HepG2 (cell line): ENCODE results near the gene PIEZO2. TPM values are rescaled to one million over a fixed set of nuclear protein-coding genes. Genes with fewer than 3 reads are reported as not detected.
A peak's percentile ranks its signal among the peaks of the same experiment; 100 is the strongest.

Experiments
- ATAC-seq: fragments of 200-7000 bp; cut with Tn5 transposase; 3 replicates; pipeline ENCODE4 v1.9.1; 2020; ENCODE audit warnings: mild to moderate bottlenecking, moderate library complexity
- BruUV-seq: library from RNA; stranded (reverse); fragments of 400-500 nt; replicated peaks from 2 replicates; lab custom pipeline; 2021; lab: Mats Ljungman, UMichigan
- CTCF ChIA-PET: fragments of 300-600 bp; formaldehyde crosslinking; extraction: SDS; loops from one replicate; lab custom pipeline; 2021; ENCODE audit warnings: low total read pairs, inconsistent platforms, low intra/inter-chr PET ratio; lab: Yijun Ruan, JAX
- POLR2A ChIA-PET: fragments of 350-600 bp; sonication (Branson Sonifier 250); formaldehyde crosslinking; loops from one replicate; lab custom pipeline; 2020; ENCODE audit warnings: antibody characterized with exemption, inconsistent platforms; lab: Yijun Ruan, JAX
- DNase-seq: peaks from one replicate; pipeline ENCODE4 v3.0.0-alpha.2; 2015; ENCODE audit warnings: low spot score
- FAIRE-seq: peaks from 3 replicates; lab custom pipeline; 2011; peaks lifted over from hg19 to GRCh38; lab: Jason Lieb, UNC
- H2AFZ ChIP-seq: one replicate; pipeline ENCODE4 v1.6.1; 2011; ENCODE audit warnings: low read length, inconsistent platforms
- H3K27ac ChIP-seq: fragments of 300-600 bp; 3 replicates; pipeline ENCODE4 v1.8.0; 2011; ENCODE audit warnings: mixed run types, mild to moderate bottlenecking, mixed read lengths, low read length, inconsistent platforms; ENCODE audit not compliant: insufficient read depth; ENCODE audit errors: extremely low read length
- H3K27me3 ChIP-seq, 2 experiments: fragments of 200-600 bp in 1 of 2; 2 replicates in 1 of 2; 3 replicates in 1 of 2; pipeline versions ENCODE4 v1.6.0 to v1.8.0; 2011; ENCODE audit warnings: low read length in 2 of 2, mild to moderate bottlenecking in 2 of 2, moderate library complexity in 2 of 2, inconsistent platforms in 1 of 2; ENCODE audit not compliant: insufficient read depth in 2 of 2, control insufficient read depth in 1 of 2
- H3K36me3 ChIP-seq, 2 experiments: fragments of 200-600 bp in 1 of 2; replicated peaks in 1 of 2; 2 replicates in 1 of 2; 3 replicates in 1 of 2; pipeline versions ENCODE4 v1.5.1 to v1.8.0; 2011; ENCODE audit warnings: low read length in 2 of 2, inconsistent platforms in 1 of 2; ENCODE audit not compliant: insufficient read depth in 2 of 2, control insufficient read depth in 1 of 2
- H3K4me1 ChIP-seq: 2 replicates; pipeline ENCODE4 v1.5.1; 2012; ENCODE audit warnings: low read length, inconsistent platforms; ENCODE audit not compliant: insufficient read depth
- H3K4me2 ChIP-seq: 2 replicates; pipeline ENCODE4 v1.6.0; 2011; ENCODE audit warnings: low read depth, low read length, inconsistent platforms
- H3K4me3 ChIP-seq, 3 experiments: fragments of 200-600 bp in 1 of 3; sonication (generic), shearing (Covaris generic) in 1 of 3; replicated peaks in 1 of 3; 2 replicates each; pipeline ENCODE4 v1.5.1; 2011 to 2016; ENCODE audit warnings: low read length in 3 of 3, inconsistent platforms in 2 of 3, low read depth in 2 of 3, mild to moderate bottlenecking in 2 of 3, control low read depth in 1 of 3, mixed read lengths in 1 of 3; ENCODE audit not compliant: insufficient read depth in 1 of 3
- H3K79me2 ChIP-seq: one replicate; pipeline ENCODE4 v1.6.1; 2011; ENCODE audit warnings: low read length, inconsistent platforms; ENCODE audit not compliant: insufficient read depth
- H3K9ac ChIP-seq: 2 replicates; pipeline ENCODE4 v1.6.0; 2011; ENCODE audit warnings: mild to moderate bottlenecking, low read depth, low read length, inconsistent platforms; ENCODE audit not compliant: insufficient read depth
- H3K9me3 ChIP-seq: 2 replicates; pipeline ENCODE4 v1.5.1; 2012; ENCODE audit warnings: mild to moderate bottlenecking, low read length
- H4K20me1 ChIP-seq: 2 replicates; pipeline ENCODE4 v1.6.0; 2011; ENCODE audit warnings: inconsistent platforms, mild to moderate bottlenecking, low read length, moderate library complexity; ENCODE audit not compliant: insufficient read depth
- MAFF ChIP-seq: IDR thresholded peaks from 2 replicates; pipeline ENCODE4 v1.6.1; 2011; ENCODE audit warnings: low read depth, low read length, improper control_type of control experiment
- MAFK ChIP-seq, 2 experiments: IDR thresholded peaks in 1 of 2; conservative IDR thresholded peaks in 1 of 2; 2 replicates each; pipeline ENCODE4 v1.6.1; 2011; ENCODE audit warnings: improper control_type of control experiment in 2 of 2, low read length in 2 of 2
- WGBS: methylation state at CpG from one replicate; pipeline ENCODE4 v1.1.6; 2017; ENCODE audit warnings: low lambda C conversion rate; 5-methylcytosine and 5-hydroxymethylcytosine counted together
- in situ Hi-C: cut with HindIII; loops from 2 replicates; pipeline ENCODE4 v1.10.0; 2017; ENCODE audit warnings: low pct_unique_long_range_greater_than_20kb; ENCODE audit not compliant: extremely low pct_ligation_motif_present
- intact Hi-C: fragments of 100-400 bp; cut with micrococcal nuclease; formaldehyde crosslinking; loops from one replicate; pipeline ENCODE4 v1.10.0; 2022; ENCODE audit not compliant: unreplicated experiment
- polyA plus RNA-seq, 8 experiments: library from polyadenylated mRNA; depleted of rRNA in 3 of 8; stranded (reverse) in 7 of 8; unstranded in 1 of 8; fragments of >200 nt; fragmentation: Illumina TruSeq in 4 of 8; extraction: Trizol in 4 of 8; gene quantifications; 2 replicates each; pipeline versions ENCODE4 v1.2.1 to v1.2.3, GENCODE V29; 2011 to 2016; ENCODE audit warnings: low read depth in 4 of 8, missing spikeins in 1 of 8, mixed read lengths in 1 of 8; ENCODE audit not compliant: insufficient read depth in 1 of 8
- total RNA-seq, 5 experiments: library from RNA; depleted of rRNA; stranded (reverse); fragments of >200 nt; fragmentation: Illumina TruSeq; extraction: Trizol; gene quantifications; 2 replicates each; pipeline ENCODE4 v1.2.3, GENCODE V29; 2016; ENCODE audit warnings: low read depth in 1 of 5
- TF ChIP-seq, protein P1 (sequence below): sonication (generic); formaldehyde crosslinking; IDR thresholded peaks from 2 replicates; pipeline ENCODE4 v1.4.0; 2020; ENCODE audit warnings: missing genetic modification reagents, borderline replicate concordance
- TF ChIP-seq, protein P2 (sequence below): sonication (generic); formaldehyde crosslinking; IDR thresholded peaks from 2 replicates; pipeline ENCODE4 v1.4.0; 2020; ENCODE audit warnings: missing genetic modification reagents

PIEZO2 gene
- total and polyA plus RNA-seq, 2 of the 13 experiments (the other 11 are each of a cell fraction or from before 2014, with no cell fraction given) = 15.2 to 27.2 TPM

DNA sequence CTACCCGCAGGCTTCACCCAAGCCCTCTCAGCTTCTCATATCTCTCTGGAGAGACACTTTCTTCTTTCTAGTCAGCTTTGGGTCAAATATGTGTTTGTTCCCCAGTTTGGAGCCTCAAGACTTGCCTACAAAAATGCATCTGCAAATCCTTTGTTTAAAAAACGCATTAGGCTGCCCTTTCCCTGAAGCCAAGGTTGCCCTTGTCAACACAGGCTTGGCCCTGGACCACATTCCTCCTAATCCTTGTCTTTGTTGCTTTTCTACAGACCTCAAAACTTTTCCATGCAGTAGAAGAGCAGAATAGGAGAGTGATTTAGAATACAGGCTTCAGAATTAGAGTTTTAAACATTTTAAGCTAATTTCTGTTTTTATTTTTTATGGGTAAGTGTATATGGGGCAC is 315.7 kb downstream of the PIEZO2 start (continued):
- TF ChIP-seq, protein P1, sequence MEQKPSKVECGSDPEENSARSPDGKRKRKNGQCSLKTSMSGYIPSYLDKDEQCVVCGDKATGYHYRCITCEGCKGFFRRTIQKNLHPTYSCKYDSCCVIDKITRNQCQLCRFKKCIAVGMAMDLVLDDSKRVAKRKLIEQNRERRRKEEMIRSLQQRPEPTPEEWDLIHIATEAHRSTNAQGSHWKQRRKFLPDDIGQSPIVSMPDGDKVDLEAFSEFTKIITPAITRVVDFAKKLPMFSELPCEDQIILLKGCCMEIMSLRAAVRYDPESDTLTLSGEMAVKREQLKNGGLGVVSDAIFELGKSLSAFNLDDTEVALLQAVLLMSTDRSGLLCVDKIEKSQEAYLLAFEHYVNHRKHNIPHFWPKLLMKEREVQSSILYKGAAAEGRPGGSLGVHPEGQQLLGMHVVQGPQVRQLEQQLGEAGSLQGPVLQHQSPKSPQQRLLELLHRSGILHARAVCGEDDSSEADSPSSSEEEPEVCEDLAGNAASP = no peak
- TF ChIP-seq, all 625 proteins: peak for 0

DNA sequence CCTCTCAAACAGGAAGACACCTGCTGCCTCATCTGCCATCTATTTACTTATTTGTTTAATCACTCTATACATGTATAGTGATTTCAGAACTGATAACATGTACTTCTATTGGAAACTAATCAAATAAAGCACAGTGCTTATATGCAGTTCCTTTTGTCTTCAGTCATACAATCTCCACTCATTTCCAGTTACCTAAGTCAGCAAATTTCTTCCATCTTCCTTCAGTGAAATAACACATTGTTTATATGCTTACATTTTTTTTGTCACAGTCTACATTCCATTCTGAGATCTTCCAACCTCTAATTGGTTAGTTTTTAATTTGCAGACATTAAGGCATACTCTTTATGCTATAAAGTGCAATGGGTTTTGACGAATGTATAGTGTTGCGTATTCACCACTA is 323.0 kb downstream of the PIEZO2 start:
- no peak for DNase-seq
- no peak overlapping the region for H3K4me2 ChIP-seq
- no peaks in the 10 kb centered on the region for H3K79me2 ChIP-seq
- FAIRE-seq = no peak
- BruUV-seq = no TSS peak
- no peaks in the 10 kb centered on the region for H3K9me3 ChIP-seq
- H4K20me1 ChIP-seq = no peaks in the 10 kb centered on the region
- intact Hi-C loops (no loop called here), in situ Hi-C loops (no loop called here)
- no peaks in the 10 kb centered on the region for H3K27me3 ChIP-seq
- H3K4me1 ChIP-seq = no peaks in the 10 kb centered on the region
- H3K27ac ChIP-seq = no peak overlapping the region
- H2AFZ ChIP-seq = no peak overlapping the region
- H3K36me3 ChIP-seq = no peaks in the 10 kb centered on the region
- H3K4me3 ChIP-seq = no peak overlapping the region
- ChIA-PET POLR2A (no interaction called here), CTCF (no interaction called here)
- WGBS = 84% methylated on average over 2 of the region's 2 CpGs
- TF ChIP-seq MAFK (conservative IDR thresholded peaks at IDR 0.05 in 1 of 2, IDR thresholded peaks at IDR 0.05 in 1 of 2; ENCODE audit: low read length in 2 of 2) = peak; percentile 41 to 64; a peak in 3 of 4 replicates
- TF ChIP-seq, protein P2, sequence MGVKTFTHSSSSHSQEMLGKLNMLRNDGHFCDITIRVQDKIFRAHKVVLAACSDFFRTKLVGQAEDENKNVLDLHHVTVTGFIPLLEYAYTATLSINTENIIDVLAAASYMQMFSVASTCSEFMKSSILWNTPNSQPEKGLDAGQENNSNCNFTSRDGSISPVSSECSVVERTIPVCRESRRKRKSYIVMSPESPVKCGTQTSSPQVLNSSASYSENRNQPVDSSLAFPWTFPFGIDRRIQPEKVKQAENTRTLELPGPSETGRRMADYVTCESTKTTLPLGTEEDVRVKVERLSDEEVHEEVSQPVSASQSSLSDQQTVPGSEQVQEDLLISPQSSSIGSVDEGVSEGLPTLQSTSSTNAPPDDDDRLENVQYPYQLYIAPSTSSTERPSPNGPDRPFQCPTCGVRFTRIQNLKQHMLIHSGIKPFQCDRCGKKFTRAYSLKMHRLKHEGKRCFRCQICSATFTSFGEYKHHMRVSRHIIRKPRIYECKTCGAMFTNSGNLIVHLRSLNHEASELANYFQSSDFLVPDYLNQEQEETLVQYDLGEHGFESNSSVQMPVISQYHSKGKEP = no peak
- peak; percentile 54; the same call in 1 of the 2 replicates for TF ChIP-seq MAFF
- H3K9ac ChIP-seq = no peak overlapping the region
- ATAC-seq = no peak
